ENCODE measurements around the gene RASA3. TPM values are rescaled to one million over a fixed set of nuclear protein-coding genes. Genes with fewer than 3 reads are reported as not detected.

The RASA3 gene
- polyA plus RNA-seq, 1 donor: 23.6 TPM

- no peak for DNase-seq
Measured at GRCh38 chr13:114065926-114066774, 66.3 kb downstream of the RASA3 start.

- DNase-seq: peak; percentile 92
Measured at GRCh38 chr13:114065141-114065925, 67.1 kb downstream of the RASA3 start.

- no peak for DNase-seq
Measured at GRCh38 chr13:114064450-114065140, 67.8 kb downstream of the RASA3 start.

- DNase-seq: no peak
Measured at GRCh38 chr13:114063545-114064449, 68.6 kb downstream of the RASA3 start.

GRCh38 chr13:114062754-114063153, 69.7 kb downstream of the RASA3 start:
- no peak for DNase-seq

- no peak for DNase-seq
Measured at GRCh38 chr13:114062341-114062740, 70.1 kb downstream of the RASA3 start.

- no peak for DNase-seq
Measured at GRCh38 chr13:114061744-114062143, 70.7 kb downstream of the RASA3 start.

- DNase-seq: no peak
Measured at GRCh38 chr13:114061047-114061446, 71.4 kb downstream of the RASA3 start.

- no peak for DNase-seq
Measured at GRCh38 chr13:114059946-114060860, 72.2 kb downstream of the RASA3 start.

GRCh38 chr13:114059428-114059827, 73.0 kb downstream of the RASA3 start:
- no peak for DNase-seq

GRCh38 chr13:114058051-114058867, 74.2 kb downstream of the RASA3 start:
- DNase-seq: no peak

- no peak for DNase-seq
Measured at GRCh38 chr13:114057166-114058050, 75.0 kb downstream of the RASA3 start.

GRCh38 chr13:114056205-114057013, 76.0 kb downstream of the RASA3 start:
- DNase-seq: no peak

GRCh38 chr13:114055766-114056165, 76.7 kb downstream of the RASA3 start:
- DNase-seq: no peak

- no peak for DNase-seq
Measured at GRCh38 chr13:114054830-114055439, 77.5 kb downstream of the RASA3 start.

- no peak for DNase-seq
Measured at GRCh38 chr13:114054264-114054663, 78.2 kb downstream of the RASA3 start.

- DNase-seq: no peak
Measured at GRCh38 chr13:114053026-114053425, 79.4 kb downstream of the RASA3 start.
